GM12864 (cell line): ENCODE data around the gene TMEM187.

Experiments used
- DNase-seq: peaks from one replicate; pipeline ENCODE4 v3.0.0-alpha.2; 2011; ENCODE audit warnings: low read depth
- H3K4me3 ChIP-seq: 2 replicates; pipeline ENCODE4 v1.5.1; 2011; ENCODE audit warnings: mild to moderate bottlenecking, low read depth, low read length, control low read depth
- CTCF ChIP-seq: IDR thresholded peaks from 2 replicates; pipeline ENCODE4 v1.5.1; 2011; ENCODE audit warnings: low read depth, mild to moderate bottlenecking, moderate library complexity, low read length, control low read depth, inconsistent platforms; ENCODE audit errors: missing control alignments

TMEM187 gene

DNA sequence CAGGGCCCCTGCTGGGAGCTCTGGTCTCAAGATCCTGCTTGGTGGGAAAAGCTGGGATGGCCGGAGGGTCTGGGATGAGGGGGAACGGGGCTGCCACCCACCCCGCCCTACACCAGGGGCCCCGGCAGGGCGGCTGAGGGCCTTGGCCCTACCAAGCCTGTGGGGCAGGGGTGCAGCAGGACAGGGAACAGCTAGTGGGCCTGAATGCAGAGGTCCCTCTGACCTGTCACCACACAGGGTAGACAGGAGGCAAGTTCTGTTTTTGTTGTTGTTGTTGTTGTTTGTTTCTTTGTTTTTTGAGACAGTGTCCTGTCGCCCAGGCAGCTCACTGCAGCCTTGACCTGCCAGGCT, 27.8 kb upstream of the TMEM187 start:
- no peak for DNase-seq
- H3K4me3 ChIP-seq, result no peak overlapping the region
- no peak for TF ChIP-seq CTCF

DNA sequence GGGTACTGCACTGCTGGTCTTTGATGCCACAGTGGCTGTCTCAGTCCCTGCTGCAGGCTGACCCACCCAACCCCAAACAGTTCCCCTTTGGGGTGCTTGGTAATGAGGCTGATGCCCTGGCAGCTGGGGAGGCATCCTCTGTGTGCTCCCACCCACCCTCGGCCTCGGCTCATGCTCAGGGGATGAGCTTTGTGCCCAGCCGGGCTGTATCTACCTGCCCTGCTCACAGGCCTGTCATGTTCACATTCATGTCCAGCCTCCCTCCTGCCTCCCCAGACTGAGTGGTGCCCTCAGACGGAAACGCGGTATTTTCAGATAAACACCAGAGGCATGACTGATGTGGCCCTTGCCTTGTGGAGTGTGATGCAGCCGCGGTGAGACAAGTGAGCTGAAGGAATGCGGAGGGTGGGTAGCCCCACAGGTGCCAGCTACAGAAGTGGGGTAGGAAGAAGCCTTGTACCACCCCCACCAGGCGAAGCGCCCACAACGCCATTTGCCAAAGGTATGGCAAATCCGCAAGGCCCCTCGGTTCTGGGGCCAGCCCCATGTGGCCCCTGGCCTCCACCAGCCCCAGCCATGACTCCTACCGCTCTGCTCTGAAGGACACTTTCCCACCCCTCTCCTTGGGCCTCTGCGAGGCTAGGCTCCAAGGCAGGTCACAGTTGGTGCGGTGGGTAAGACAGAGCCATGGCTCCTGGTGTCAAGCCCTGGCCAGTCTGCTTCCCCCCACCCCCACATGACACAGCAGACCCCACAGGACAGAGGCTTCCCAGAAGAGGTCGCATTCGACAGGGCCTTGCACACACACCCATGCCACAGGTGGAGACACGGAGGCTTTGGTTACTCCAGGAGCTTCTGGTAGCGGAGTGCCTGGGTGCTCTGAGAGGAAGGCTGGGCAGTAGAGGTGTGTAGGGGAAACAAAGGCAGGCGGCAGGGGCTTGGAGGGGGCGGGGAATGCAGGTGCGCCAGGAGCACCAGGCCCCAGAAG, 26.3 kb upstream of the TMEM187 start:
- DNase-seq, result no peak
- no peak overlapping the region for H3K4me3 ChIP-seq
- TF ChIP-seq CTCF, result no peak

DNA sequence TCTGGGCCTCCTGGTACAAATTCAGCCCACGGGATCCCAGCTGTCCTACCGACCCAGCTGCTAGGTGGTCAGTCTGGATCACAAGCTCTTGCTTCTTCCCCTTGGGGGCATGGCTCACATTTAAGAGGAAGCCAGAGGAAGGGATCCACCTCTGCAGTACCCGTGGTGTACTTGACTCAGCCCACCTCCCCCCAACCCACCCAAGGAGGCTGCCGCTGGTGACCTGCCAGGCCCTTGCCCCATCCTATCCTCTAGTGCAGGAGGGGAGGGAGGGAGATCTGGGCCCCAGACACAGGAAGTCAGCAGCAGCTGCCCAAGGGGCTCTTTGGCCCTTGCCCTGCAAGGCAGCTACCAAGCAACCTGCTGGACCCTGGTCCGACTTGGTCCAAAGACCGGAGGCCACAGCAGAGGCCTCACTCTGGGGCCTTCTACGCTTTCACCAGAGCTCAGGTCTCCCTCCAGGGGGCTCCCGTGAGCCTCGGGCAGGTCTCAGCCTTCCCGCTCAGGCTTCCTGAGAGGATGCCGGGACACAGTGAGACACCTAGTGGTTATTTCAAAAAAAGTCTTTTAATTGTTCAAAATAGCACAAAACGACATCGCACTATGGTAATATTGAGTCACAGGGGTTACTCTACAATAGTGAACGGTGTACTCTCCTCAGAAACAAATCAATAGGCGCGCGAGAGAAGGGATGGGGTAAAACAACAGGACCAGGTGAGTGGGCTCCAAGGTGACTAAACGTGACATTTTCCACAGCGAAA, 25.4 kb upstream of the TMEM187 start:
- peak; percentile 88 for TF ChIP-seq CTCF
- H3K4me3 ChIP-seq, result no peak overlapping the region
- no peak for DNase-seq

DNA sequence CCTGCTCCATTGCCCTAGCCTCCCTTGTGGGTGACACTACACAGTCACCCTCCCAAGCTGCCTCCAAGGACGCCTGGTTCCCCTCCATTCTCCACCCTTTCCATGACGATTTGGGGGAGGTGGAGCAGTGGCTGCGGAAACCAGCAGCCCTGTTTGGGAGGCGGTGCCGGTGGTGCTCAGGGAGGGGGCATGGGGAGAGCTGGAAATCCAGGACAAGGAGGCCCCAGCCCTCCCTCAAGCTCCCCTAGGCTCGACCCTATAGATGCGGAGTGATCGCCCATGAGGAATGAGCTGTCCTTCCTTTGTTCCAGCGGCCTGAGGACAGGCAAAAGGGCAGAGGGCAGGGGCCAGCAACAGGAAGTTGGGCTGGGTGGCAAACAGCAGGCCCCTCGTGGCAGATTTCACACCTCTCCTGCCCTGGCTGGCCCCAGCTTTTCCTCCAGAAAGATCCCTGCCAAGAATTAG, 24.5 kb upstream of the TMEM187 start:
- H3K4me3 ChIP-seq, result no peak overlapping the region
- no peak for TF ChIP-seq CTCF
- DNase-seq, result no peak

DNA sequence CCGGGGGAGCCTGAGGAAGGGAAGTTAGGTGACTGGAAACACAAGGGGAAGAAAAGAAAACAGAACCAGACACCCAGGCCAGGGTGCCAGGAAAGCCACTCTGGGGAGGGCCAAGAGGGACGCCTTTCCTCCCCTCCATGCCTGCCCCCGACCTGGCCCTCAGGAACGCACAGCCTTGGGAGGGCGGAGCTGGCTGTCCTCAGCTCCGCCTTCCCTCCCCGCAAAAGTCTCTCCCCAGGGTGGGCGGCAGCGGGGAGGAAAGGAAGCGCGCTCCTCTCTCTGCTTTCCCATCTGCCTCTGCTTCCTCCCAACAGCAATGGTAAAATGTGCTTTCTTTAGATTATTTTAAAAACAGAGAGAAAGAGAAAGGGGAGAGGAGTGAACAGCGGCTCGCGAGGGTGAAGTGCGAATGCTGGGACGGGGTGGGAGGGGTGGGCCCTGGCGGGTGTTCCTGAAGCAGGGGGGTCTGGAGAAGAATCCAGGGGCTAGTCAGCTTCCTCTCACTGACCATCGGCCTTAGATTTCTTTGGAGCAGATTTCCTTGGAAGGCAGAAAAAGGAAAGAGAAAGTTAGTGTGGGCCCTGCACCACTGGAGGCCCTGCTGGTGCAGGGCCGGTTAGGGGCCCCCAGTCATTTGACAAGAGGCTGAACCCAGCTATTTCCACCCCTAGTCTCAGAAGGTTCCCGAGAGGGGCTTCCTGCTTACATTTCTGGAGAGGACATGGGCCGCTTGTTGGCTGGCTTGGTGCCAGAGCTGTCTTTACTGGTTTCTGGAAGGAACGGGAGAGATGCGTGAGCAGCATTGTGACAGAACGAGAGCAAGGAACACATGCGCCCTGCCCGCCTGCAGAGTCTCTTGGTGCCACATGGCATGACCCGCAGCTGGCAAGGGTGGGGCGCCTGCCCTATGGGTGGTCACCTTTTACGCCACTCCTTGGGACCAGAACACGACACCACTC, 23.4 kb upstream of the TMEM187 start:
- H3K4me3 ChIP-seq, result no peak overlapping the region
- no peak for DNase-seq
- no peak for TF ChIP-seq CTCF

GRCh38 chrX:153950127-153950526, 22.4 kb upstream of the TMEM187 start:
- TF ChIP-seq CTCF, result no peak
- no peak for DNase-seq
- H3K4me3 ChIP-seq, result no peak overlapping the region
